ENCODE results near the gene SH2D3C.
A peak's percentile ranks its signal among the peaks of the same experiment; 100 is the strongest.

DNA sequence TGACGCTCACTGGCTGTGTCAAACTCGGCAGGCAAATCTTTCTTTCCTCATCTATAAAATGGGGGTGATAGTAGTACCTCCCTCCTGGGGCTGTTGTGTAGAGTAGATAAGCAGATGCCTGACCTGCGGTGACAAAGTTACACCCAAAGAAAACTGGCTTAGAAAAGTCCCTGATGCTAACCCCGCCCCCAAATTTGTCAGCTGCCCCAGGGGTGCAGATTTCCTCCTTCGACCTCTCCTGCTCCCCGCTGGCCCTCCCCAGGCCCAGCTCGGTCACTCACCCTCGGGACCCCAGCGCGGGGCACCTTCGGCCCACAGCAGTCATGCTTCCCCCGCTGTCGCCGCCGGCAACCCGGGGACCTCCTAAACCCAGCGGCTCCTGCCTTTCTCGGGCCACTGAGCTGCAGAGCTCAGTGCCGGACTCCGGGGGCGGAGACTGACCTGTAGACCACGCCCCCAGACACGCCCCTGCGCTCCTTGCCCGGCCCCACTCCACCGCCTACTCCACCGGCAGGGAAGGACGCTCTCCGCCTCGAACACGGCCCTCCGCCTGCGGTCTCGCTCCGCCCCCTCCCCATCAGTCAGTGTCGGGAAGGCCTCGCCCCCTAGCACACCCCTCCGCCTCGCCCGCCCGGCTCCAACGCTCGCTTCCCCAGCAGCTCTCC is 7.4 kb downstream of the SH2D3C start:
- TF ChIP-seq POLR2AphosphoS5 (IDR thresholded peaks at IDR 0.05): peak; percentile 27 to 58 (median 42)
- TF ChIP-seq, protein P1, sequence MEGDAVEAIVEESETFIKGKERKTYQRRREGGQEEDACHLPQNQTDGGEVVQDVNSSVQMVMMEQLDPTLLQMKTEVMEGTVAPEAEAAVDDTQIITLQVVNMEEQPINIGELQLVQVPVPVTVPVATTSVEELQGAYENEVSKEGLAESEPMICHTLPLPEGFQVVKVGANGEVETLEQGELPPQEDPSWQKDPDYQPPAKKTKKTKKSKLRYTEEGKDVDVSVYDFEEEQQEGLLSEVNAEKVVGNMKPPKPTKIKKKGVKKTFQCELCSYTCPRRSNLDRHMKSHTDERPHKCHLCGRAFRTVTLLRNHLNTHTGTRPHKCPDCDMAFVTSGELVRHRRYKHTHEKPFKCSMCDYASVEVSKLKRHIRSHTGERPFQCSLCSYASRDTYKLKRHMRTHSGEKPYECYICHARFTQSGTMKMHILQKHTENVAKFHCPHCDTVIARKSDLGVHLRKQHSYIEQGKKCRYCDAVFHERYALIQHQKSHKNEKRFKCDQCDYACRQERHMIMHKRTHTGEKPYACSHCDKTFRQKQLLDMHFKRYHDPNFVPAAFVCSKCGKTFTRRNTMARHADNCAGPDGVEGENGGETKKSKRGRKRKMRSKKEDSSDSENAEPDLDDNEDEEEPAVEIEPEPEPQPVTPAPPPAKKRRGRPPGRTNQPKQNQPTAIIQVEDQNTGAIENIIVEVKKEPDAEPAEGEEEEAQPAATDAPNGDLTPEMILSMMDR (IDR thresholded peaks at IDR 0.05): no peak

Data from transverse colon (tissue), 4 donors.